Measurements from ENCODE around the gene VAV2. TPM values are rescaled to one million over a fixed set of nuclear protein-coding genes. Genes with fewer than 3 reads are reported as not detected.

Gene VAV2
- total RNA-seq, 4 donors from 2014 or later: 9.1 to 13.5 (median 10.1) TPM

DNA sequence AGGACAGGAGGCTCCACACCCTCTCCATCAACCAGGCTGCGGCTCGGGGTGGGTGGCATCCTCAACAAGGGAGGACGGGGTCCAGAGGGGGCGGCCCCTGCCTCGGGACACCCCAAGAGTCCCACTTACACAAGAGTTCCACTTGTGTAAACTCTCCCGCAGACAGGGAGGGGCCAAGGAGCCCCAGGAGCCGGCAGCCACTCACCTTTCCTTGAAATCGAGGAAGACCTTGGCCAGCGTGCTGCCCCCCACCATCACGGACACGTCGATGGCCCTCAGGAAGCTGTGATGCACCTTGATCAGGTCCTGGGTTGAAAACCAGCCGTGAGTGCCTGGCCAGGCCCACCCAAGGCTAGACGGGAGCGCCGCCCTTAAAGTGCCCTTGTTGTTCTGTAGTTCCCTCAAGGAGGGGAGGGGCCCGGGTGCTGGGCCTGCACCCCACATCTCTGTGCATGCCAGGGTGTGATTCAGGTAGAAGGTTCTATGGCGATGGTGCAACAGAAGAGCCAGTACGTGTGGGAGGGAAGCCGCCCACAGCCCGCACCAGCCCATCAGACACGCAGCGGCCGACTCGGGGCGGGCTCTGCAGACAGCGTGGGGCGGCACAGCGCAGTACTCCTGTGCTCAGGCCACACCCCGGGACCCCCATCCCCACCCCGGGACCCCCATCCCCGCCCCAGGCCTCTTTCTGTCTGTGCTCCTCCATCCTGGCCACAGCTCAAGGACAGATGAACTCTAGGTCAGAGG lies 186.1 kb downstream of the VAV2 start:
- no peak overlapping the region for H3K27ac ChIP-seq (replicated peaks in 1 of 4)
- intact Hi-C loops (cut with DNase I): no loop called here
- no peak for TF ChIP-seq POLR2A (IDR thresholded peaks at IDR 0.05; ENCODE audit: low read depth)
- no peaks in the 10 kb centered on the region for H3K27me3 ChIP-seq
- no peak overlapping the region for H3K4me3 ChIP-seq
- peaks cover 0 to 70% (median 29%) of the 10 kb centered on the region in 4 donors for H3K36me3 ChIP-seq
- no peaks in the 10 kb centered on the region for H3K9me3 ChIP-seq
- no peaks in the 10 kb centered on the region for H3K4me1 ChIP-seq
- DNase-seq (ENCODE audit: extremely low spot score): no peak
- WGBS: 98% methylated on average over 15 of the region's 32 CpGs

DNA sequence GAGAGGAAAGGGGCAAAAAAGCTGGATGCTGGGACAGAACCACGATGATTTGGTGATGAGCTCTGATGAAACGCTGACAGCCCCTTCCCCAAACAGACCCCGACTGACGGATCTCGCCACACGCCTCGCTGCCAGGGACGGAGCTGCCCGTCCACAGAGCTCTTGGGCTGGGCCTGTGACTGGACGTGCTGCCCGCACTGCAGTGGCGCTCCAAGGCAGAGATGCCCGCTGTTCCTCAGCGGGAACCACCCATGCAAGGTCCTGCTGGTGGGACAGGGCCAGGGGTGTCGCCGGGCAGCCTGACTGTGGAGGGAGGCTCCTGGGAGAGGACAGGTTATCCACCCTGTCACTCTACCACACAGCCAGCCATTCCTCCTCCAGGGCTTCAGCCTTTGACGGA lies 187.9 kb downstream of the VAV2 start:
- no peak for DNase-seq (ENCODE audit: extremely low spot score)
- H3K4me1 ChIP-seq: no peaks in the 10 kb centered on the region
- intact Hi-C loops (cut with DNase I): no loop called here
- H3K9me3 ChIP-seq: no peaks in the 10 kb centered on the region
- WGBS: 88% methylated on average over 15 of the region's 17 CpGs
- no peaks in the 10 kb centered on the region for H3K27me3 ChIP-seq
- no peak overlapping the region for H3K27ac ChIP-seq (replicated peaks in 1 of 4)
- TF ChIP-seq POLR2A (IDR thresholded peaks at IDR 0.05; ENCODE audit: low read depth) (no peak), EP300 (IDR thresholded peaks at IDR 0.05) (no peak), POLR2AphosphoS5 (IDR thresholded peaks at IDR 0.05) (no peak)
- TF ChIP-seq, protein P1, sequence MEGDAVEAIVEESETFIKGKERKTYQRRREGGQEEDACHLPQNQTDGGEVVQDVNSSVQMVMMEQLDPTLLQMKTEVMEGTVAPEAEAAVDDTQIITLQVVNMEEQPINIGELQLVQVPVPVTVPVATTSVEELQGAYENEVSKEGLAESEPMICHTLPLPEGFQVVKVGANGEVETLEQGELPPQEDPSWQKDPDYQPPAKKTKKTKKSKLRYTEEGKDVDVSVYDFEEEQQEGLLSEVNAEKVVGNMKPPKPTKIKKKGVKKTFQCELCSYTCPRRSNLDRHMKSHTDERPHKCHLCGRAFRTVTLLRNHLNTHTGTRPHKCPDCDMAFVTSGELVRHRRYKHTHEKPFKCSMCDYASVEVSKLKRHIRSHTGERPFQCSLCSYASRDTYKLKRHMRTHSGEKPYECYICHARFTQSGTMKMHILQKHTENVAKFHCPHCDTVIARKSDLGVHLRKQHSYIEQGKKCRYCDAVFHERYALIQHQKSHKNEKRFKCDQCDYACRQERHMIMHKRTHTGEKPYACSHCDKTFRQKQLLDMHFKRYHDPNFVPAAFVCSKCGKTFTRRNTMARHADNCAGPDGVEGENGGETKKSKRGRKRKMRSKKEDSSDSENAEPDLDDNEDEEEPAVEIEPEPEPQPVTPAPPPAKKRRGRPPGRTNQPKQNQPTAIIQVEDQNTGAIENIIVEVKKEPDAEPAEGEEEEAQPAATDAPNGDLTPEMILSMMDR (IDR thresholded peaks at IDR 0.05): no peak
- peaks cover 0 to 56% (median 28%) of the 10 kb centered on the region in 4 donors for H3K36me3 ChIP-seq
- H3K4me3 ChIP-seq: no peak overlapping the region

DNA sequence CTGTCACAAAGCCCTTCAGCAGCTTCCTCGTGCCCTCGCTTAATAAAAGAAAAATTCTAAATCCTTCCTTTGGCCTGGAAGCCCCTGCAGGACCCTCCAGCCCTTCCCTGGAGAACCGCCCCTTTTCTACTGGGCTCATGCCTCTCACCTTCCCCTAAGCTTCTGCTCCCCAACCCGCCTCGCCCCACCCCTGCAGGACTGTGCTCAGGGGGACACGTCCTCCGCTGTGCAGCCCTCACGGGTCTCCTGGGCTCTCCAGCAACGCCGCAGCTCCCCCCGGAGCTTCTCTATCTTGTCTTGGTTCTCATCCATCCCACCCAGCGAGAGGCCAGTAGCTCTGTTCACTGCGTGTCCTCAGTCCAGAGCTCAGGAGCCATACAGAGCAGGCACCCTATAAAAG lies 188.4 kb downstream of the VAV2 start:
- intact Hi-C loops (cut with DNase I): no loop called here
- H3K4me1 ChIP-seq: no peaks in the 10 kb centered on the region
- no peak overlapping the region for H3K4me3 ChIP-seq
- H3K27ac ChIP-seq (replicated peaks in 1 of 4): no peak overlapping the region
- peaks cover 0 to 55% (median 25%) of the 10 kb centered on the region in 4 donors for H3K36me3 ChIP-seq
- TF ChIP-seq EP300 (IDR thresholded peaks at IDR 0.05): no peak
- TF ChIP-seq, protein P1 (IDR thresholded peaks at IDR 0.05): no peak
- TF ChIP-seq POLR2AphosphoS5 (IDR thresholded peaks at IDR 0.05): no peak
- no peak for TF ChIP-seq POLR2A (IDR thresholded peaks at IDR 0.05; ENCODE audit: low read depth)
- H3K27me3 ChIP-seq: no peaks in the 10 kb centered on the region
- no peak for DNase-seq (ENCODE audit: extremely low spot score)
- H3K9me3 ChIP-seq: no peaks in the 10 kb centered on the region
- 96% methylated on average over 13 of the region's 13 CpGs for WGBS

GRCh38 chr9:133803028-133803585 lies 189.0 kb downstream of the VAV2 start:
- no peaks in the 10 kb centered on the region for H3K9me3 ChIP-seq
- H3K4me3 ChIP-seq: no peak overlapping the region
- no peaks in the 10 kb centered on the region for H3K4me1 ChIP-seq
- no peaks in the 10 kb centered on the region for H3K27me3 ChIP-seq
- no peak for DNase-seq (ENCODE audit: extremely low spot score)
- intact Hi-C loops (cut with DNase I): no loop called here
- peaks cover 0 to 51% (median 22%) of the 10 kb centered on the region in 4 donors for H3K36me3 ChIP-seq
- H3K27ac ChIP-seq (replicated peaks in 1 of 4): no peak overlapping the region
- 70% methylated on average over 18 of the region's 21 CpGs for WGBS
- TF ChIP-seq EP300 (IDR thresholded peaks at IDR 0.05) (no peak), POLR2AphosphoS5 (IDR thresholded peaks at IDR 0.05) (no peak), POLR2A (IDR thresholded peaks at IDR 0.05; ENCODE audit: low read depth) (no peak)
- TF ChIP-seq, protein P1 (IDR thresholded peaks at IDR 0.05): no peak

GRCh38 chr9:133801739-133802138 lies 190.4 kb downstream of the VAV2 start:
- TF ChIP-seq POLR2A (IDR thresholded peaks at IDR 0.05; ENCODE audit: low read depth) (no peak), POLR2AphosphoS5 (IDR thresholded peaks at IDR 0.05) (no peak), EP300 (IDR thresholded peaks at IDR 0.05) (no peak)
- TF ChIP-seq, protein P1 (IDR thresholded peaks at IDR 0.05): no peak
- H3K36me3 ChIP-seq: peaks cover 0 to 38% (median 12%) of the 10 kb centered on the region in 4 donors
- no peaks in the 10 kb centered on the region for H3K4me1 ChIP-seq
- H3K4me3 ChIP-seq: no peak overlapping the region
- H3K27me3 ChIP-seq: no peaks in the 10 kb centered on the region
- 90% methylated on average over 8 of the region's 10 CpGs for WGBS
- DNase-seq (ENCODE audit: extremely low spot score): no peak
- intact Hi-C loops (cut with DNase I): no loop called here
- no peak overlapping the region for H3K27ac ChIP-seq (replicated peaks in 1 of 4)
- no peaks in the 10 kb centered on the region for H3K9me3 ChIP-seq

All from esophagus muscularis mucosa (tissue), 4 donors.